HFFc6 (cell line): ENCODE measurements around the gene SNTN. TPM values are rescaled to one million over a fixed set of nuclear protein-coding genes. Genes with fewer than 3 reads are reported as not detected.
A peak's percentile ranks its signal among the peaks of the same experiment; 100 is the strongest.
"Not testable (repeated sequence)": the region's sequence is repeated elsewhere in the genome, so short reads cannot be mapped to it uniquely, and the experiment has no call there.

ENCODE experiments used
- DNase-seq: peaks from one replicate; pipeline ENCODE4 v3.0.0-alpha.2; 2018
- H3K27ac Mint-ChIP-seq: 2 replicates; pipeline ENCODE4 v1.8.0; 2020; ENCODE audit warnings: mild to moderate bottlenecking, mixed read lengths
- H3K27me3 Mint-ChIP-seq: 2 replicates; pipeline ENCODE4 v1.8.0; 2021; ENCODE audit warnings: mild to moderate bottlenecking, moderate library complexity, mixed read lengths; ENCODE audit not compliant: insufficient read depth
- H3K36me3 Mint-ChIP-seq: 2 replicates; pipeline ENCODE4 v1.8.0; 2021; ENCODE audit warnings: low read depth, mixed read lengths
- H3K4me1 Mint-ChIP-seq: 2 replicates; pipeline ENCODE4 v1.8.0; 2020; ENCODE audit warnings: low read depth, mixed read lengths
- H3K4me3 Mint-ChIP-seq: 2 replicates; pipeline ENCODE4 v1.8.0; 2020; ENCODE audit warnings: mild to moderate bottlenecking, moderate library complexity, mixed read lengths
- H3K9me3 Mint-ChIP-seq: 2 replicates; pipeline ENCODE4 v1.8.0; 2020; ENCODE audit warnings: mild to moderate bottlenecking, mixed read lengths
- total RNA-seq, 6 experiments: library from RNA; stranded (reverse); fragmentation: NEBNext Ultra II Directional; extraction: Animal tissue kit (Norgen Biotek cat#: 25700); gene quantifications; 2 replicates in 1 of 6; 3 replicates in 5 of 6; pipeline ENCODE4 v1.2.3, GENCODE V29; 2021
- TF ChIP-seq, protein P1 (sequence below): fragments of 200-600 bp; sonication (generic); IDR thresholded peaks from 2 replicates; pipeline ENCODE4 v1.5.0; 2021; ENCODE audit warnings: antibody characterized with exemption, mild to moderate bottlenecking

Gene SNTN
- total RNA-seq, 6 experiments from 2014 or later, result not detected

DNA sequence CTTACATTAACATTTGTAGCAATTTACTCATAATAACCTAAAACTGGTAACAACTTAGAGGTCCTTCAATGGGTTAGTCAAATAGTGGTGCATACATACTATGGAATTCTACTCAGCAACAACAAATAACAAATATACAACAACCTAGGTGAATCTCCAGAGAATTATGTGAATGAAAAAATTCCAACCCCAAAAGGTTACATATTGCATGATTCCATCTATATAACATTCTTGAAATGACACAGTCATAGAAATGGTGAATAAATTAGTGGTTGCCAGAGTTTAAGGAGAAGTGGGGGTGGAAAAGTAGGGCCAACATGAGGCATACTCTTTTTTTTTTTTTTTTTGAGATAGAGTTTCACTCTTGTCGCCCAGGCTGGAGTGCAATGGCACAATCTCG lies 12.7 kb upstream of the SNTN start:
- TF ChIP-seq, protein P1, sequence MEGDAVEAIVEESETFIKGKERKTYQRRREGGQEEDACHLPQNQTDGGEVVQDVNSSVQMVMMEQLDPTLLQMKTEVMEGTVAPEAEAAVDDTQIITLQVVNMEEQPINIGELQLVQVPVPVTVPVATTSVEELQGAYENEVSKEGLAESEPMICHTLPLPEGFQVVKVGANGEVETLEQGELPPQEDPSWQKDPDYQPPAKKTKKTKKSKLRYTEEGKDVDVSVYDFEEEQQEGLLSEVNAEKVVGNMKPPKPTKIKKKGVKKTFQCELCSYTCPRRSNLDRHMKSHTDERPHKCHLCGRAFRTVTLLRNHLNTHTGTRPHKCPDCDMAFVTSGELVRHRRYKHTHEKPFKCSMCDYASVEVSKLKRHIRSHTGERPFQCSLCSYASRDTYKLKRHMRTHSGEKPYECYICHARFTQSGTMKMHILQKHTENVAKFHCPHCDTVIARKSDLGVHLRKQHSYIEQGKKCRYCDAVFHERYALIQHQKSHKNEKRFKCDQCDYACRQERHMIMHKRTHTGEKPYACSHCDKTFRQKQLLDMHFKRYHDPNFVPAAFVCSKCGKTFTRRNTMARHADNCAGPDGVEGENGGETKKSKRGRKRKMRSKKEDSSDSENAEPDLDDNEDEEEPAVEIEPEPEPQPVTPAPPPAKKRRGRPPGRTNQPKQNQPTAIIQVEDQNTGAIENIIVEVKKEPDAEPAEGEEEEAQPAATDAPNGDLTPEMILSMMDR, result no peak
- Mint-ChIP-seq H3K4me1 (peaks cover 15% of the 10 kb centered on the region), H3K4me3 (no peak overlapping the region), H3K36me3 (peaks cover 4% of the 10 kb centered on the region; the same call in 1 of the 2 replicates), H3K27ac (no peak overlapping the region), H3K27me3 (peaks cover 4% of the 10 kb centered on the region; the same call in 1 of the 2 replicates), H3K9me3 (peaks cover 4% of the 10 kb centered on the region)
- peak; percentile 11 for DNase-seq

DNA sequence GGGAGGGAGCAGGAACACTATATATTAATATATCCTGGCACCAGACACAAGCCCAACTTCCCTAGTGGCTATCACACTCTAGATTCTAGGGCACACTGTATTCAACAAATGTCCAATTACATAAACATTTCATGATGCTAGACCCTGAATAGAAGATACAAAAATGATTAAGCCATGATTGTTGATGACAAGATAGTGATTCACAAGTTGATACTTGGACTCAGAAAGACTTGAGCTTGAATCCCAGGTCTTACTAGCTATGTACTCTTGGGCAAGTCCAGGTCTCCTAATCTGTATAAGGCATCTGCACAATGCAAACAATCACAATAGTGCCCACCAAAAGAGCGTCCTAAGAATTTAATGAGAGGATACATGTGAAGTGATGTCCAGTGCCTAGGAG lies 10.0 kb upstream of the SNTN start:
- H3K36me3 Mint-ChIP-seq, result peaks cover under 1% of the 10 kb centered on the region; the same call in 1 of the 2 replicates
- no peak overlapping the region for H3K4me3 Mint-ChIP-seq
- H3K4me1 Mint-ChIP-seq, result peaks cover 15% of the 10 kb centered on the region
- no peak overlapping the region for H3K27ac Mint-ChIP-seq
- TF ChIP-seq, protein P1, result no peak
- no peak for DNase-seq
- H3K9me3 Mint-ChIP-seq, result no peaks in the 10 kb centered on the region
- H3K27me3 Mint-ChIP-seq, result peaks cover 6% of the 10 kb centered on the region

DNA sequence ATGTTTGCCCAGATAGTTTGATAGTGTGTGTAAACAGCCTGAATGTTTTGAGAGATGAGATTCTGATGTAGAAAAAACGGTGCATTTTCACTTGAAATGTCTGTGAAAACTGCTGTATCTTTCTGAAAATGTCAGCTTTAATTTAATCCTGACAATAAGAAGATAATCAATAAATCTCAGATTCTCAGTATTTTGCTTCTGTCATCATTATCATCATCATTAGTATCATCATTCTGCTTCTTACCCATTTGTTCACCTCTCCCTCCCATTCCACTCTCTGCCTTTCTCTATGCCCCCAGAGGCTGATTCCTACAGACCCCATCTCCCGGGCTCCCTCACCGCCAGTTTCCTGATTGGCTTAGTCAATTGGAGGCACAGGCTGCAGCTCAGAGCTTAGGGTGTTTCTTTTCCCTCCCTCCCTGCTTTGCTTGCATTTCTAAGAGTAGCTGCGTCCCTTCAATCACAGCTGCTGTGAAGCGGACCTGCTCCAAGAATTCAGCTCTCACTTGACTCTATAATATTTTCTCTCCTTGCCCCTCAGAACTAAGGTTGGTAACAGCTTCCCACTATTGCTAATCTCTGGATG lies 8.2 kb upstream of the SNTN start:
- Mint-ChIP-seq H3K4me1 (peaks cover 15% of the 10 kb centered on the region), H3K27ac (no peak overlapping the region), H3K9me3 (no peaks in the 10 kb centered on the region), H3K36me3 (no peaks in the 10 kb centered on the region), H3K27me3 (peaks cover 8% of the 10 kb centered on the region), H3K4me3 (no peak overlapping the region)
- DNase-seq, result no peak
- TF ChIP-seq, protein P1, result no peak

DNA sequence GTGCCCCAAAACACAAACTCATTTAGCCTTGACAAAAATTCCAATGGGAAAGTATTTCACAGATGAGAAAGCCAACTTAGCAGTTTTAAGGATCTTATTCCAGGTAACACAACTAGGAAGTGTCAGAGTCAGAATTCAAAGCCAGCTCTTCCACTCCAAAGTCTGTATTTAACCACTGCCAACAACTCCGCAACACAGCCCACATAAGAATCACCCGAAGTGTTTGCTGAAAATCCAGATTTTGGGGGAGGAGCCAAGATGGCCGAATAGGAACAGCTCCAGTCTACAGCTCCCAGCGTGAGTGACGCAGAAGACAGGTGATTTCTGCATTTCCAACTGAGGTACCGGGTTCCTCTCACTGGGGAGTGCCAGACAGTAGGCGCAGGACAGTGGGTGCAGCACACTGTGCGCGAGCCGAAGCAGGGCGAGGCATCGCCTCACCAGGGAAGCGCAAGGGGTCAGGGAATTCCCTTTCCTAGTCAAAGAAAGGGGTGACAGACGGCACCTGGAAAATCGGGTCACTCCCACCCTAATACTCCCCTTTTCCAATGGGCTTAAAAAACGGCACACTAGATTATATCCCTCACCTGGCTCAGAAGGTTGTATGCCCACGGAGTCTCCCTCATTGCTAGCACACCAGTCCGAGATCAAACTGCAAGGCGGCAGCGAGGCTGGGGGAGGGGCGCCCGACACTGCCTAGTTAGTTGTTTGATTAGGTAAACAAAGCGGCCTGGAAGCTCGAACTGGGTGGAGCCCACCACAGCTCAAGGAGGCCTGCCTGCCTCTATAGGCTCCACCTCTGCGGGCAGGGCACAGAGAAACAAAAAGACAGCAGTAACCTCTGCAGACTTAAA lies 7.3 kb upstream of the SNTN start:
- not testable (repeated sequence) for H3K4me1 Mint-ChIP-seq, H3K4me3 Mint-ChIP-seq, H3K9me3 Mint-ChIP-seq, H3K27ac Mint-ChIP-seq, H3K27me3 Mint-ChIP-seq, H3K36me3 Mint-ChIP-seq, DNase-seq

DNA sequence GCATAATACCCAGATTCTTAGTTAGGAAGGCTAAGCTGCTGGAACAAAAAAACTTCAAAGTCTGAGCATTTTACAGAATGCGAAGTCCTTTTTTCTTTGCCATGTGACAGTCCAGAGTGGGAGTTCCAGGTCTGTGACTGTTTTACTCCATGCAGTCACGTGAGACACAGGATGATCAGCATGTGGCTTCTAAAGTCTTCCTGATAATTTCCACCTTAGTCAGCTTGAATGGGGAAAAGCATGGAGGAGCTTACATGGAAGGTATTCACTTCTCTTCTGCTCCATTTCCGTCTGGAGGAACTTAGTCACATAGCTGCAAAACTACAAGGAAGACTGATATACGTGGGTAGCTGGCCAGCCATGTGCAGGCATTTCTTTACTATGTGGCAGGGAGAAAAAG lies 1.7 kb downstream of the SNTN start:
- H3K4me1 Mint-ChIP-seq, result peaks cover 47% of the 10 kb centered on the region
- TF ChIP-seq, protein P1, result no peak
- H3K36me3 Mint-ChIP-seq, result no peaks in the 10 kb centered on the region
- no peaks in the 10 kb centered on the region for H3K9me3 Mint-ChIP-seq
- peak; percentile 62 for DNase-seq
- peak overlapping the region; percentile 56 for H3K27ac Mint-ChIP-seq
- H3K4me3 Mint-ChIP-seq, result peak overlapping the region; percentile 37; the same call in 1 of the 2 replicates
- H3K27me3 Mint-ChIP-seq, result no peaks in the 10 kb centered on the region; the same call in 1 of the 2 replicates

DNA sequence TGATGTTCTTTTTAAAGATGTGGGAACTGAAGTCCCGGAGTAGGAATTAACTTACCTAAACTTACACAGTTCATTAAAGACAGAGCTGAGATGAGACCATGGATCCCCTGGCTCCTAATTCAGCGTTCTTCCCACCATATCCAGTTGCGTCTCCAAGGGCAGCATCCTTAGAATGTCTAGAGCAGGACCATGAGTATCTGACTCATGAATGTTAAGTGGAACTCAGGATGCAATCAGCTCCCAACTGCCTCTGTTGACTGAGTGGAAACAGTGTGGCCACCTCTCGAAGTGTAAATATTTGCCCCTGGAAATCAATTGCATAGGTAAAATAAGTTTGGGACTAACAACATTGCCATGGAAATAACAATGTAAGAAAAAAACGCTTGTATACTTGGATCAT lies 2.5 kb downstream of the SNTN start:
- Mint-ChIP-seq H3K27ac (peak overlapping the region; percentile 78), H3K4me1 (peaks cover 47% of the 10 kb centered on the region), H3K9me3 (no peaks in the 10 kb centered on the region), H3K27me3 (no peaks in the 10 kb centered on the region; the same call in 1 of the 2 replicates), H3K4me3 (no peak overlapping the region), H3K36me3 (no peaks in the 10 kb centered on the region)
- no peak for DNase-seq
- TF ChIP-seq, protein P1, result no peak
